ENCODE results near the gene BIN1. TPM values are rescaled to one million over a fixed set of nuclear protein-coding genes. Genes with fewer than 3 reads are reported as not detected.

Gene BIN1, protein sequence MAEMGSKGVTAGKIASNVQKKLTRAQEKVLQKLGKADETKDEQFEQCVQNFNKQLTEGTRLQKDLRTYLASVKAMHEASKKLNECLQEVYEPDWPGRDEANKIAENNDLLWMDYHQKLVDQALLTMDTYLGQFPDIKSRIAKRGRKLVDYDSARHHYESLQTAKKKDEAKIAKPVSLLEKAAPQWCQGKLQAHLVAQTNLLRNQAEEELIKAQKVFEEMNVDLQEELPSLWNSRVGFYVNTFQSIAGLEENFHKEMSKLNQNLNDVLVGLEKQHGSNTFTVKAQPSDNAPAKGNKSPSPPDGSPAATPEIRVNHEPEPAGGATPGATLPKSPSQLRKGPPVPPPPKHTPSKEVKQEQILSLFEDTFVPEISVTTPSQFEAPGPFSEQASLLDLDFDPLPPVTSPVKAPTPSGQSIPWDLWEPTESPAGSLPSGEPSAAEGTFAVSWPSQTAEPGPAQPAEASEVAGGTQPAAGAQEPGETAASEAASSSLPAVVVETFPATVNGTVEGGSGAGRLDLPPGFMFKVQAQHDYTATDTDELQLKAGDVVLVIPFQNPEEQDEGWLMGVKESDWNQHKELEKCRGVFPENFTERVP
- total RNA-seq, result 15.8 TPM
- long read RNA-seq, transcript BIN1-204 (13 exons, 2,074 nt), result minor isoform, 18 of 65 reads
- long read RNA-seq, transcript BIN1-209 (15 exons, 2,293 nt), result minor isoform, 7 of 65 reads
- long read RNA-seq, transcript BIN1-211 (14 exons, 2,143 nt), result major isoform, 25 of 65 reads
- long read RNA-seq, partial matches to known transcripts, result 6 of 65 reads
- long read RNA-seq, other reads (novel, unspliced or antisense), result 4 of 65 reads

DNA sequence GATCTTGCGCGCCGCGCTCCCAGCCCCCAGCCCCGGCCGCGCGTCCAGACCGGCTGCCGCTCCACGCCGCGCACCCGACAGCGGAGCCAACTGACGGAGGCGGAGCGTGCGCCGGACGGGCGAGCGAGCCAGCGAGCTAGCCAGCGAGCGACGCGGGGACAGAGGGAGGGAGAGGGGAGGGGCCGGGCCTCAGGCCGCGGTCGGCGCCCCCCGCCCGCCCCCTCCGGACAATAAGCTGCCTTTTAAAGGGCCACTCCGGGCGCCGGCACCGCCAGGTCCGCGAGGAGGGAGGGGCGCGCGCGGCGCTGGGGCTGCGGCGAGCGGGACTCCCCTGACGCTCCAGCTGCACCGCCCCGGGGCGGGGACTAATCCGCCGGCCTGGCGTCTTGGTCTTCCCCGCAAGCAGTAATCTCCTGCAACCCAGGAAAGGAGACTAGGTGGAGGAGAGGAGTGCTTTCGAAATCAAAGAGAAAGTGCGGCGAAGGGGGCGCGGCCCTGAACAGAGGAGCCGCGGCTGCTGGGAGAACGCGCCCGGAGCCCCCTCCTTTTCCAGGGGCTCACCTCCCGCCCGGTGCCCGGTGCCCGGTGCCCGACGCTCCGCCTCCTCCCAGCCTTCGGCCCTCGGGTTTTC is at the start of gene BIN1:
Gene BIN1 (minus strand): TSS at position 164 of the 631 bp plus-strand sequence. CDS start 211 bp downstream, outside the sequence.
- H3K27ac ChIP-seq (replicated peaks), result peak within 1 kb of the TSS; percentile 84
- TF ChIP-seq, protein P1, sequence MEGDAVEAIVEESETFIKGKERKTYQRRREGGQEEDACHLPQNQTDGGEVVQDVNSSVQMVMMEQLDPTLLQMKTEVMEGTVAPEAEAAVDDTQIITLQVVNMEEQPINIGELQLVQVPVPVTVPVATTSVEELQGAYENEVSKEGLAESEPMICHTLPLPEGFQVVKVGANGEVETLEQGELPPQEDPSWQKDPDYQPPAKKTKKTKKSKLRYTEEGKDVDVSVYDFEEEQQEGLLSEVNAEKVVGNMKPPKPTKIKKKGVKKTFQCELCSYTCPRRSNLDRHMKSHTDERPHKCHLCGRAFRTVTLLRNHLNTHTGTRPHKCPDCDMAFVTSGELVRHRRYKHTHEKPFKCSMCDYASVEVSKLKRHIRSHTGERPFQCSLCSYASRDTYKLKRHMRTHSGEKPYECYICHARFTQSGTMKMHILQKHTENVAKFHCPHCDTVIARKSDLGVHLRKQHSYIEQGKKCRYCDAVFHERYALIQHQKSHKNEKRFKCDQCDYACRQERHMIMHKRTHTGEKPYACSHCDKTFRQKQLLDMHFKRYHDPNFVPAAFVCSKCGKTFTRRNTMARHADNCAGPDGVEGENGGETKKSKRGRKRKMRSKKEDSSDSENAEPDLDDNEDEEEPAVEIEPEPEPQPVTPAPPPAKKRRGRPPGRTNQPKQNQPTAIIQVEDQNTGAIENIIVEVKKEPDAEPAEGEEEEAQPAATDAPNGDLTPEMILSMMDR (IDR thresholded peaks at IDR 0.05; ENCODE audit: borderline replicate concordance), result no peak
- intact Hi-C loops (cut with micrococcal nuclease), result no loop called here
- H3K36me3 ChIP-seq, result no peaks in the 10 kb centered on the region
- H3K9me3 ChIP-seq (replicated peaks), result no peaks in the 10 kb centered on the region
- peak; percentile 90 for DNase-seq
- peaks cover 49% of the 10 kb centered on the region for H3K4me1 ChIP-seq
- H3K27me3 ChIP-seq (ENCODE audit: low read depth), result no peaks in the 10 kb centered on the region
- H3K4me3 ChIP-seq, result peak within 1 kb of the TSS; percentile 87

DNA sequence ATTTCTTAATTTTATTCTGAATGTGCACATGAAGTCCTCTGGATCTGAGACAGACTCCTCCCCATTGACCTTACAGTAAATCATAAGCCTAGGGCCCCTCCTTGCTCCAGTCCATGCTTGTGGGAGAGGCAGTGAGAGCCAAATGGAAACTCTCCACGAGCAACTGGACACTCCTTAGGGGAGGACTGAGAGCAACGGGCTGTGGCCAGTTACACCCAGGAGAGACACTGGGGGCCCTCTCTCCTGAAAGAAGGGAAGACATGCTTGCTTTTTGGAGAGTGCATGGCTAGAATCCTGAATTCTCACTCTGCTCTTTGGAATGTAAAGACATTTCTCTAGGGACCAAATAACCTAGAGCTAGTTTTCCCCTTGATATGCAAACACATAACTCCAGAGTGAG is 49.0 kb upstream of the BIN1 start:
- Histone ChIP-seq H3K36me3 (no peaks in the 10 kb centered on the region), H3K27ac (replicated peaks) (no peak overlapping the region), H3K9me3 (replicated peaks) (peaks cover 6% of the 10 kb centered on the region), H3K4me1 (peaks cover 2% of the 10 kb centered on the region), H3K27me3 (ENCODE audit: low read depth) (peaks cover 41% of the 10 kb centered on the region), H3K4me3 (no peak overlapping the region)
- DNase-seq, result no peak
- TF ChIP-seq, protein P1 (IDR thresholded peaks at IDR 0.05; ENCODE audit: borderline replicate concordance), result no peak
- intact Hi-C loops (cut with micrococcal nuclease), result no loop called here

DNA sequence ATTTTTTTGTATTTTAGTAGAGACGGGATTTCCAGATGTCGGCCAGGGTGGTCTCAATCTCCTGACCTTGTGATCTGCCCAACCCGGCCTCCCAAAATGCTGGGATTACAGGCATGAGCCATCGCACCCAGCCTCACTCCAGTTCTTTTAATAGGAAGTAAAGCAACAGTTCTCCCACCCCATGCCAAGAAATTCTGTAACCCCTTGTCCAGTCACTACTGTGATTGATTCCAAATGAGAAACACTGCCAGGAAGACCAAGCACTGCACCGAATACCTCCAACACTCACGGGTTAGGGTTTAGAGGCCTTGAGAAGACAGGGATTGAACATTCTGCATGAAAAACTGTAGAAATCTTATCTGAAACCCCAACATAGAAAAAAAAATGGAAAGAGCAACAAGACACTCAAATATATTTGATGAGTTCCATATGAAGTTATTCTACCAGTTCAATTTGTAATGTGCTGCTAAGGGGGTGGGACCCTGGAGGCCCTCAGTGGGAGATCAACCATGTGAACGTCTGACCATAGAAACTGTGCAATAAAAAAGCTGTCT is 48.2 kb upstream of the BIN1 start:
- H3K9me3 ChIP-seq (replicated peaks), result peaks cover 7% of the 10 kb centered on the region
- no peaks in the 10 kb centered on the region for H3K36me3 ChIP-seq
- peak overlapping the region; percentile 45 for H3K27ac ChIP-seq (replicated peaks)
- peaks cover 2% of the 10 kb centered on the region for H3K4me1 ChIP-seq
- no peak for DNase-seq
- peaks cover 33% of the 10 kb centered on the region for H3K27me3 ChIP-seq (ENCODE audit: low read depth)
- TF ChIP-seq, protein P1 (IDR thresholded peaks at IDR 0.05; ENCODE audit: borderline replicate concordance), result no peak
- H3K4me3 ChIP-seq, result no peak overlapping the region
- intact Hi-C loops (cut with micrococcal nuclease), result no loop called here

DNA sequence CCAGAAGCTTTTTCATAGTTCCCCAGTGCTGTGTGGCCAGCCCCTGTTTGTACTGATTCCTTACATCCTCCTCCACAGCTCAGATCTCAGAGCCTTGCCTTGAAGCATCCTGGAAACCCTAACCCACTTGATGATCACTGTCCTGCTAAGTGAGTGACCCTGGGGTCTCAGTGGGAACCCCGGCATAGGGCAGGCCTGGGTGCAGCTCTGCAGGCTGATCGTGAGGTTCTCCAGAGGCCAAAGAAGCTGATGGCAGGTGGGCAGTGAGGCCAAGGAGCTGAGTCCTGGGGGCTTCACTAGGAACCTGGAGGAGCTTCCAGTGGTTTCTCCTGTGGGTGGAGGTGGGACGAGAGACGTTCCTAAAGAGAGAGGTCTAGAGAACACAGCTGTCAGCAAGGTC is 47.4 kb upstream of the BIN1 start:
- peaks cover 2% of the 10 kb centered on the region for H3K4me1 ChIP-seq
- intact Hi-C loops (cut with micrococcal nuclease), result no loop called here
- peaks cover 7% of the 10 kb centered on the region for H3K9me3 ChIP-seq (replicated peaks)
- peaks cover 29% of the 10 kb centered on the region for H3K27me3 ChIP-seq (ENCODE audit: low read depth)
- DNase-seq, result no peak
- TF ChIP-seq, protein P1 (IDR thresholded peaks at IDR 0.05; ENCODE audit: borderline replicate concordance), result no peak
- no peak overlapping the region for H3K27ac ChIP-seq (replicated peaks)
- H3K36me3 ChIP-seq, result no peaks in the 10 kb centered on the region
- no peak overlapping the region for H3K4me3 ChIP-seq

DNA sequence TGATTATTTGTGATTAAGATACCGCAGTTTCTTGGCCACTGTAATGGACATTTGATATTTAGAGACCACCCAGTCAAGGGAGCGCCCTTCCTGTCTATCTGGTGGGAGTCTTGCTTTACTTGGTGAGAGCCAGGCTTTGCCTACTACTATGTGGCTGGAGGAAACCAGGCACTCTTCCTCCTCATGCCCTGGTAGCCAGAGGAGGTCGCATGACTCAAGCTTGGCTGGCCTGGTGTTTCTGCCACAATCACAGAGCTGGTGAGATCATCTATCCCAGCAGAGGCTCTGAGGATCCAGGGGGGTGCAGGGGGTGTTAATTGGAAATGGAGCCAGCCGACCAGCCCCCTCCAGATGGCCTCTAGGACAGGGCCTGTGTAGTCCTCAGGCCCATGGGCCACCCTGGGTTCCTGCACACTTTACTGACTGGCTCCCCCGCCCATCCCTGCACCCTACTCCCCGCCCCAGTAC is 46.8 kb upstream of the BIN1 start:
- no peak for DNase-seq
- TF ChIP-seq, protein P1 (IDR thresholded peaks at IDR 0.05; ENCODE audit: borderline replicate concordance), result no peak
- peaks cover 28% of the 10 kb centered on the region for H3K27me3 ChIP-seq (ENCODE audit: low read depth)
- intact Hi-C loops (cut with micrococcal nuclease), result no loop called here
- no peak overlapping the region for H3K4me3 ChIP-seq
- no peak overlapping the region for H3K27ac ChIP-seq (replicated peaks)
- peaks cover 7% of the 10 kb centered on the region for H3K9me3 ChIP-seq (replicated peaks)
- peaks cover 2% of the 10 kb centered on the region for H3K4me1 ChIP-seq
- no peaks in the 10 kb centered on the region for H3K36me3 ChIP-seq
